Cardiac muscle cell (in vitro differentiated cells and primary cell): ENCODE data around the gene TANGO6. TPM values are rescaled to one million over a fixed set of nuclear protein-coding genes. Genes with fewer than 3 reads are reported as not detected.
A peak's percentile ranks its signal among the peaks of the same experiment; 100 is the strongest.

Experiments used
- DNase-seq, 2 donors: peaks; one replicate each; pipeline versions ENCODE4 v3.0.0 to v3.0.0-alpha.2; 2010 to 2017; ENCODE audit warnings: low read depth in 1 of 2, low spot score in 1 of 2
- H3K27ac ChIP-seq: fragments of 200-600 bp; sonication (generic); 2 replicates; pipeline ENCODE4 v1.5.1; 2016
- H3K27me3 ChIP-seq: fragments of 200-600 bp; sonication (generic); 2 replicates; pipeline ENCODE4 v1.6.0; 2016; ENCODE audit warnings: control low read depth
- H3K36me3 ChIP-seq: fragments of 200-600 bp; sonication (generic); 2 replicates; pipeline ENCODE4 v1.5.1; 2016; ENCODE audit warnings: control low read depth
- H3K4me1 ChIP-seq: fragments of 200-600 bp; sonication (generic); 2 replicates; pipeline ENCODE4 v1.8.1; 2017; ENCODE audit warnings: low read depth, mild to moderate bottlenecking, mixed run types
- H3K4me3 ChIP-seq: fragments of 200-600 bp; sonication (generic); 2 replicates; pipeline ENCODE4 v1.5.1; 2016; ENCODE audit warnings: mild to moderate bottlenecking
- H3K9me3 ChIP-seq: fragments of 200-600 bp; sonication (generic); 2 replicates; pipeline ENCODE4 v1.5.1; 2017; ENCODE audit warnings: low read depth, mild to moderate bottlenecking, control low read depth
- polyA plus RNA-seq: library from polyadenylated mRNA; unstranded; fragments of >200 nt; fragmentation: Nextera tagmentation; extraction: Ambion mirVana; gene quantifications from 2 replicates; pipeline ENCODE4 v1.2.1, GENCODE V29; 2016
- total RNA-seq: library from RNA; depleted of rRNA; stranded (reverse); fragments of >200 nt; gene quantifications from 2 replicates; pipeline ENCODE4 v1.2.3, GENCODE V29; 2016
- TF ChIP-seq, protein P1 (sequence below): IDR thresholded peaks from 2 replicates; pipeline ENCODE4 v1.5.1; 2012; ENCODE audit warnings: low read depth, mild to moderate bottlenecking, low read length

Gene TANGO6
- total and polyA plus RNA-seq, 2 experiments from 2014 or later, result 5.4 to 8.9 TPM

DNA sequence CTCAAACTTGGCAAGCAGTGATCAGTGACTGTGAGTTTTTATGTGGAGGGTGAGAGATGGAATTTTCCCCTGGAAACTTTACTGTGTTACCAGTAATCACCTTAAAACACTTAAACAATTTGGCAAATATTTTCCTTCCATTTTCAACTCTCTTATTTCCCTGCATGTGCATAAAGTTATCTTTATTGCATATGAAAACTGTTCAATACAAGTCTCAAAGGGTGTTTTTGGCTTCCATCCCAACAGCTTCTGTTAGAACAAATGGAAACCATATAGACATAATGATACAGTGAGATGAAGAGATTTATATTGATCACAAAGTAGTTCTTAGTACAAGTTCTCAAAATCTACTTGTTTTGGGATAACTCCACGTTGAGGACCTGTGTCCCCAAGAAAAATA is 36.4 kb upstream of the TANGO6 start:
- H3K4me3 ChIP-seq, result no peak overlapping the region
- H3K27ac ChIP-seq, result no peak overlapping the region
- no peaks in the 10 kb centered on the region for H3K36me3 ChIP-seq
- no peaks in the 10 kb centered on the region for H3K9me3 ChIP-seq
- no peaks in the 10 kb centered on the region for H3K4me1 ChIP-seq
- no peak for DNase-seq
- TF ChIP-seq, protein P1, sequence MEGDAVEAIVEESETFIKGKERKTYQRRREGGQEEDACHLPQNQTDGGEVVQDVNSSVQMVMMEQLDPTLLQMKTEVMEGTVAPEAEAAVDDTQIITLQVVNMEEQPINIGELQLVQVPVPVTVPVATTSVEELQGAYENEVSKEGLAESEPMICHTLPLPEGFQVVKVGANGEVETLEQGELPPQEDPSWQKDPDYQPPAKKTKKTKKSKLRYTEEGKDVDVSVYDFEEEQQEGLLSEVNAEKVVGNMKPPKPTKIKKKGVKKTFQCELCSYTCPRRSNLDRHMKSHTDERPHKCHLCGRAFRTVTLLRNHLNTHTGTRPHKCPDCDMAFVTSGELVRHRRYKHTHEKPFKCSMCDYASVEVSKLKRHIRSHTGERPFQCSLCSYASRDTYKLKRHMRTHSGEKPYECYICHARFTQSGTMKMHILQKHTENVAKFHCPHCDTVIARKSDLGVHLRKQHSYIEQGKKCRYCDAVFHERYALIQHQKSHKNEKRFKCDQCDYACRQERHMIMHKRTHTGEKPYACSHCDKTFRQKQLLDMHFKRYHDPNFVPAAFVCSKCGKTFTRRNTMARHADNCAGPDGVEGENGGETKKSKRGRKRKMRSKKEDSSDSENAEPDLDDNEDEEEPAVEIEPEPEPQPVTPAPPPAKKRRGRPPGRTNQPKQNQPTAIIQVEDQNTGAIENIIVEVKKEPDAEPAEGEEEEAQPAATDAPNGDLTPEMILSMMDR, result no peak
- no peaks in the 10 kb centered on the region for H3K27me3 ChIP-seq

DNA sequence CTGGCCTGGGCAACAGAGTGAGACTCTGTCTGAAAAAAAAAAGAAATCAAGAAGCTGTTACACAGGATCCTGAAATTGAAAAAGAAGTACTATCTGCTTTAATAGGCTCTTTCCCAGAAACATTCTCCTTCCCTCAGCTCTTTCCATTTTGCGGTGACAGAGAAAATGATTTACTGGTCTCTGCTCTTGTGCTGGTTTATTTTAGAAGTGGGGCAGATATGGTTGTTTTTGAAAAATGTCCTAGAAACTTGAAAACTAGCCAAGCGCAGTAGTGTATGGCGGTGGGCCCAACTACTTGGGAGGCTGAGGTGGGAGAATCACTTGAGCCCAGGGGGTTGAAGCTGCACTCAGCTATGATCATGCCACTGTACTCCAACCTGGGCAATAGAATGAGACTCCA is 28.8 kb upstream of the TANGO6 start:
- Histone ChIP-seq H3K4me1 (no peaks in the 10 kb centered on the region), H3K36me3 (no peaks in the 10 kb centered on the region), H3K27me3 (no peaks in the 10 kb centered on the region), H3K27ac (no peak overlapping the region), H3K4me3 (no peak overlapping the region), H3K9me3 (no peaks in the 10 kb centered on the region)
- no peak for DNase-seq
- TF ChIP-seq, protein P1, result no peak

DNA sequence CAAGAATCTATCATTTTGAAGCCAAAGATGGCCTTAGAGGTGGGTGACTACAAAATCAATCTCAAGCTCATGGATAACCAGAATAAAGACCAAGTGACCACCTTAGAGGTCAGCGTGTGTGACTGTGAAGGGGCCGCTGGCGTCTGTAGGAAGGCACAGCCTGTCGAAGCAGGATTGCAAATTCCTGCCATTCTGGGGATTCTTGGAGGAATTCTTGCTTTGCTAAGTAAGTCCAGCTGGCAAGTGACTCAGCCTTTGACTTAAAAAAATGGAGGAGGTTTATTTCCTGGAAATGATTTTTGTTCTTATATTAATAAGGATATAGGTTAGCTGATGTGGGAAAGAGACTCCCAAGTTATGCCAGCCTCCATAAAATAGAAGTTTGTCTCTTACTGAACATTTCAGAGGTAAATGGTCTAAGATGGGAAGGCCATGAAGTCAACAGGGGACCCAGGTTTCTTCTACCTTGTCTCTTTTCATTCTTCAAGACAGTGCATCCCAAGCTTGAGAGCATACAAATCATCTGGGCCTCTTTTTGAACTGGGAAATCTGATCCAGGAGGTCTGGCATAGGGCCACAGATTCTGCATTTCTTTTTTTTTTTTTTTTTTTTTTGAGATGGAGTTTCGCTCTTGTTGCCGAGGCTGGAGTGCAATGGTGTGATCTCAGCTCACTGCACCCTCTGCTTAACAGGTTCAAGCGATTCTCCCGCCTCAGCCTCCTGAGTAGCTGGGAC is 19.8 kb upstream of the TANGO6 start:
- no peaks in the 10 kb centered on the region for H3K36me3 ChIP-seq
- TF ChIP-seq, protein P1, result no peak
- no peaks in the 10 kb centered on the region for H3K9me3 ChIP-seq
- DNase-seq, result peak in 1 of 2 donors; percentile 87
- no peaks in the 10 kb centered on the region for H3K4me1 ChIP-seq
- no peaks in the 10 kb centered on the region for H3K27me3 ChIP-seq
- no peak overlapping the region for H3K4me3 ChIP-seq
- H3K27ac ChIP-seq, result no peak overlapping the region

GRCh38 chr16:68825427-68825826 is 17.9 kb upstream of the TANGO6 start:
- Histone ChIP-seq H3K4me1 (no peaks in the 10 kb centered on the region), H3K27me3 (no peaks in the 10 kb centered on the region), H3K27ac (no peak overlapping the region), H3K36me3 (no peaks in the 10 kb centered on the region), H3K9me3 (no peaks in the 10 kb centered on the region), H3K4me3 (no peak overlapping the region)
- DNase-seq, result no peak
- TF ChIP-seq, protein P1, result no peak

GRCh38 chr16:68826652-68827051 is 16.7 kb upstream of the TANGO6 start:
- H3K4me3 ChIP-seq, result no peak overlapping the region
- H3K27me3 ChIP-seq, result no peaks in the 10 kb centered on the region
- H3K27ac ChIP-seq, result no peak overlapping the region
- H3K36me3 ChIP-seq, result no peaks in the 10 kb centered on the region
- no peaks in the 10 kb centered on the region for H3K9me3 ChIP-seq
- DNase-seq, result no peak
- TF ChIP-seq, protein P1, result no peak
- no peaks in the 10 kb centered on the region for H3K4me1 ChIP-seq
